GM19099 (cell line): Measurements from ENCODE around the gene MAP4.

ENCODE experiments used
- POLR2A ChIP-seq: IDR thresholded peaks from 3 replicates; pipeline ENCODE4 v1.6.1; 2011; ENCODE audit warnings: low read depth; ENCODE audit not compliant: insufficient read length; ENCODE audit errors: extremely low read depth

MAP4 gene

GRCh38 chr3:47871389-47871788 lies 144.8 kb downstream of the MAP4 start:
- TF ChIP-seq POLR2A, result no peak

- no peak for TF ChIP-seq POLR2A
These were observed 145.4 kb downstream of the MAP4 start for GRCh38 chr3:47870702-47871260.

- TF ChIP-seq POLR2A, result no peak
These were observed 146.1 kb downstream of the MAP4 start for GRCh38 chr3:47870156-47870555.

- no peak for TF ChIP-seq POLR2A
These were observed 147.9 kb downstream of the MAP4 start for GRCh38 chr3:47868306-47868705.

GRCh38 chr3:47867451-47868044 lies 148.7 kb downstream of the MAP4 start:
- TF ChIP-seq POLR2A, result no peak

- TF ChIP-seq POLR2A, result no peak
These were observed 151.0 kb downstream of the MAP4 start for GRCh38 chr3:47865192-47865591.

GRCh38 chr3:47863391-47864128 lies 152.7 kb downstream of the MAP4 start:
- TF ChIP-seq POLR2A, result no peak

- TF ChIP-seq POLR2A, result no peak
These were observed 156.1 kb downstream of the MAP4 start for GRCh38 chr3:47859956-47860605.

- no peak for TF ChIP-seq POLR2A
These were observed 159.1 kb downstream of the MAP4 start for GRCh38 chr3:47857151-47857550.

GRCh38 chr3:47856669-47857068 lies 159.5 kb downstream of the MAP4 start:
- TF ChIP-seq POLR2A, result no peak

GRCh38 chr3:47855461-47856383 lies 160.5 kb downstream of the MAP4 start:
- TF ChIP-seq POLR2A, result no peak

GRCh38 chr3:47854720-47855455 lies 161.3 kb downstream of the MAP4 start:
- no peak for TF ChIP-seq POLR2A

GRCh38 chr3:47854267-47854666 lies 161.9 kb downstream of the MAP4 start:
- no peak for TF ChIP-seq POLR2A
